Parathyroid adenoma (tissue), 2 donors: ENCODE measurements around the gene GLS.

Experiments used
- H2AFZ ChIP-seq: fragments of 300-600 bp; sonication (generic); one replicate; pipeline ENCODE4 v1.7.0; 2017; ENCODE audit warnings: antibody characterized with exemption, mild to moderate bottlenecking
- H3K27ac ChIP-seq: fragments of 300-600 bp; sonication (generic); one replicate; pipeline ENCODE4 v1.7.0; 2017
- H3K27me3 ChIP-seq: fragments of 300-600 bp; sonication (generic); one replicate; pipeline ENCODE4 v1.7.0; 2017; ENCODE audit warnings: low read length; ENCODE audit not compliant: control insufficient read depth, insufficient read depth
- H3K36me3 ChIP-seq: fragments of 300-600 bp; sonication (generic); one replicate; pipeline ENCODE4 v1.7.0; 2017; ENCODE audit warnings: low read length; ENCODE audit not compliant: control insufficient read depth, insufficient read depth
- H3K4me1 ChIP-seq: fragments of 300-600 bp; sonication (generic); one replicate; pipeline ENCODE4 v1.7.0; 2017; ENCODE audit warnings: control low read depth
- H3K4me2 ChIP-seq: fragments of 300-600 bp; sonication (generic); one replicate; pipeline ENCODE4 v1.7.0; 2017; ENCODE audit warnings: low read length
- H3K4me3 ChIP-seq: fragments of 300-600 bp; sonication (generic); one replicate; pipeline ENCODE4 v1.7.0; 2017; ENCODE audit warnings: low read depth, low read length
- H3K79me2 ChIP-seq: fragments of 300-600 bp; sonication (generic); one replicate; pipeline ENCODE4 v1.7.0; 2017; ENCODE audit warnings: control low read depth
- H3K9ac ChIP-seq: fragments of 300-600 bp; sonication (generic); one replicate; pipeline ENCODE4 v1.7.0; 2017; ENCODE audit warnings: mild to moderate bottlenecking
- H3K9me3 ChIP-seq: fragments of 300-600 bp; sonication (generic); one replicate; pipeline ENCODE4 v1.7.0; 2017; ENCODE audit warnings: low read length; ENCODE audit not compliant: control insufficient read depth
- TF ChIP-seq, protein P1 (sequence below): fragments of 300-600 bp; sonication (generic); IDR thresholded peaks from one replicate; pipeline ENCODE4 v1.7.0; 2017; ENCODE audit warnings: antibody characterized with exemption, mild to moderate bottlenecking
- donor health status: primary hyperparathyroidism.

GLS gene

DNA sequence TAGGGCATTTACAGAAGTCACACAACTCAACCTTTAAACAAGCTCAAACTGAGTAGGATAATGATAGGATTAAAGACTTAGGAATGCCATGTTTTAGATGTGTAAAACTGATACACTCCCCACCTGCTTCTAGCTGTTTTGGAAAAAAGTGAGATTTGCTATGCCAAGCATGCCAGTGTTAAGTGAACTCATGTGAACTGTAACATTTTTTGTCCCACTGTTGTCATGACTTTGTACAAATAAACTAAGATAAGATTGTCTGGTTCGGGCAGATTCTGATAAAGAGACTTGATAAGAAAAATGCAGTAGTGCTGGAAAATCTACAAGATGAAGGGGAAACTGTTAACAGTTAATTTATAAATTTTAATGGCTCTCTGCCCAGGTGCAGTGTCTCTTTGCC is 66.5 kb downstream of the GLS start:
- H3K9me3 ChIP-seq: no peaks in the 10 kb centered on the region
- H3K79me2 ChIP-seq: no peaks in the 10 kb centered on the region
- H3K4me1 ChIP-seq: peaks cover 34% of the 10 kb centered on the region
- H3K27me3 ChIP-seq: no peaks in the 10 kb centered on the region
- H3K36me3 ChIP-seq: no peaks in the 10 kb centered on the region
- H3K4me2 ChIP-seq: peak overlapping the region; percentile 65
- H3K4me3 ChIP-seq: peak overlapping the region; percentile 42
- H3K9ac ChIP-seq: no peak overlapping the region
- TF ChIP-seq, protein P1, sequence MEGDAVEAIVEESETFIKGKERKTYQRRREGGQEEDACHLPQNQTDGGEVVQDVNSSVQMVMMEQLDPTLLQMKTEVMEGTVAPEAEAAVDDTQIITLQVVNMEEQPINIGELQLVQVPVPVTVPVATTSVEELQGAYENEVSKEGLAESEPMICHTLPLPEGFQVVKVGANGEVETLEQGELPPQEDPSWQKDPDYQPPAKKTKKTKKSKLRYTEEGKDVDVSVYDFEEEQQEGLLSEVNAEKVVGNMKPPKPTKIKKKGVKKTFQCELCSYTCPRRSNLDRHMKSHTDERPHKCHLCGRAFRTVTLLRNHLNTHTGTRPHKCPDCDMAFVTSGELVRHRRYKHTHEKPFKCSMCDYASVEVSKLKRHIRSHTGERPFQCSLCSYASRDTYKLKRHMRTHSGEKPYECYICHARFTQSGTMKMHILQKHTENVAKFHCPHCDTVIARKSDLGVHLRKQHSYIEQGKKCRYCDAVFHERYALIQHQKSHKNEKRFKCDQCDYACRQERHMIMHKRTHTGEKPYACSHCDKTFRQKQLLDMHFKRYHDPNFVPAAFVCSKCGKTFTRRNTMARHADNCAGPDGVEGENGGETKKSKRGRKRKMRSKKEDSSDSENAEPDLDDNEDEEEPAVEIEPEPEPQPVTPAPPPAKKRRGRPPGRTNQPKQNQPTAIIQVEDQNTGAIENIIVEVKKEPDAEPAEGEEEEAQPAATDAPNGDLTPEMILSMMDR: no peak
- peak overlapping the region; percentile 94 for H3K27ac ChIP-seq
- no peak overlapping the region for H2AFZ ChIP-seq

DNA sequence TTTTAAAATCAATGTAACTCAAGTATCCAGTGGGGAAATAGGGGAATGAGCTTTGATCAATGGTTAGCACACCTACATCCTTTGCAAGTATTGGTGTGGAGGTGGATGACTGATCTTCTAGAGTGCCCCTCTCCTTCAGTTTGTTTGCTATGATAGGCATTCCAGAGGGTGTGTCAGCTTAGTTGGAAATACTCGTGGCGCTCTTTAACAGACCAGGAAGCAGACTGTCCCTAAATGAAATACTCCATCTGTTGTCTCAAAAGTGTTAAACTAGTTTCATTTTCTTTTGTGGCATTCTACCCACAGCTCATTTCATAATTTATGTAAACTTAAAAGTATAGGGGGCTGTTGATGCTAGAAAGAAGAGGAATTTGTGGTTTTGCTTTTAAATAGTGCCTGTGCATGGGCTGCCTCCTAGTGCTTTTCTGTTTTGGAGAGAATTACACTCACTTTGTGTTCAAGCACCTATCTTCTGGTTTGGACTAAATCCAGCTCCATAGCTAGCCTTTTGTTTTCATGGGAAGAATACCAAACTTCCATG is 67.2 kb downstream of the GLS start:
- no peaks in the 10 kb centered on the region for H3K27me3 ChIP-seq
- TF ChIP-seq, protein P1: peak; percentile 23
- no peaks in the 10 kb centered on the region for H3K36me3 ChIP-seq
- H3K79me2 ChIP-seq: no peaks in the 10 kb centered on the region
- no peak overlapping the region for H3K9ac ChIP-seq
- H3K27ac ChIP-seq: peak overlapping the region; percentile 94
- peak overlapping the region; percentile 65 for H3K4me2 ChIP-seq
- H3K4me1 ChIP-seq: peaks cover 35% of the 10 kb centered on the region
- H3K9me3 ChIP-seq: no peaks in the 10 kb centered on the region
- H3K4me3 ChIP-seq: peak overlapping the region; percentile 42
- H2AFZ ChIP-seq: peak overlapping the region; percentile 23

DNA sequence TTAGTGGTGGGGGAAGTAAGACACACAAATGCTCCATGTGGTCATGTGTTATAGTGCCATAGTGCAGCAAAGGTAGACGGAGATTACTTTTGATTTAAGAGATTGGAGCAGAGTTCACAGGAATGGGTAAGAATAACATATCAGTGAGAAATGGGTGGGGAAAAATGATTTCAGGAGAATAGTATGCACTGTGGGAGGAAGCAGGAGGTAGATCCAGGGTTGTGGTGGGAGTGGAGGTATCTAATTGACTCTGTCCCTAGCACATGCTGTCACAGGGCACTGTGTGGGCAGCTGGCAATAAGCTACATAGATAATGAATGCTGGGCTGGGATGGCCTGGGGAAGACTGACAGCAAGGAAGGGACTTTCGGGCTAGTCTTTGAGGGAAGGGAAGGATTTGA is 68.0 kb downstream of the GLS start:
- Histone ChIP-seq H3K27me3 (no peaks in the 10 kb centered on the region), H3K27ac (peak overlapping the region; percentile 94), H3K4me1 (peaks cover 36% of the 10 kb centered on the region), H3K79me2 (no peaks in the 10 kb centered on the region), H3K9ac (no peak overlapping the region), H3K4me2 (peak overlapping the region; percentile 65), H3K36me3 (no peaks in the 10 kb centered on the region), H3K4me3 (peak overlapping the region; percentile 42), H2AFZ (peak overlapping the region; percentile 23), H3K9me3 (no peaks in the 10 kb centered on the region)
- TF ChIP-seq, protein P1: no peak

DNA sequence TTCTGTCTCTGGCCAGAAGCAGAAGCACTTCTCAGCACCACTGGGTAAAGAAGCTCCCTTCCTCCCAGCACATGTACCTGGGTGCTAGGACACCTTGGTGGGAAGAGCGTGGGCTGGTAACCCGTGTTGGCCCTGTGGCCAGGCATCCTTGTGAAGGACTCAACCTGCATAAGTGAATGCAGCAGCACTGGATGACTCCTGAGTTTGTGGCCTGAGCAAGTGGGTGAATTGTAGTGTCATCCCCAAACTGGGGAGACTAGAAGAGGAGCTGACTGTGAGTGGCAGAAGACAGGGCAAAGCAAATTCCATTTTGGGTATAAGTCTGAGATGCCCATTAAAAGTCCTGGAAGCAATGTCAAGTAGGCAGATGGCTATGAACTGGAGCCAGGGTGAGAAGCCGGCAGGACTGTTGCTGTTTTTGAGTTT is 70.0 kb downstream of the GLS start:
- Histone ChIP-seq H3K4me2 (no peak overlapping the region), H3K9ac (no peak overlapping the region), H3K4me1 (peaks cover 38% of the 10 kb centered on the region), H3K79me2 (no peaks in the 10 kb centered on the region), H3K36me3 (no peaks in the 10 kb centered on the region), H3K27me3 (no peaks in the 10 kb centered on the region), H3K27ac (peak overlapping the region; percentile 16), H3K4me3 (no peak overlapping the region), H2AFZ (no peak overlapping the region), H3K9me3 (no peaks in the 10 kb centered on the region)
- TF ChIP-seq, protein P1: no peak

DNA sequence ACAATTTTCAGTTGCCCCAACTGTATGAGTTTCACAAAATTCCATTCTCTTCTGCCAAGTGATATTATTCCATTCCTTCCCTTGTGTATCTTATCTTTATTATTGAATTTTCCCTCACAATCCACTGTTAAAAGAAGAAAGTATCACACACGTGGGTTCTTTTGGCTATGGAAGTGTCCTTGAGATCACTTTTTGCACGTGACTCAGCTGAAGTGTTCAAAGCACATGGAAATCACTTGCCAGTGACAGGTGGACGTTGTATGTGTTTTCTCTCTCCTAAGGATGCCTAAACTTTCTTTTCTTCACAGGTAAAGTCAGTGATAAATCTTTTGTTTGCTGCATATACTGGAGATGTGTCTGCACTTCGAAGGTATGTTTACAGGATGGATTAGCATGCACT is 72.6 kb downstream of the GLS start:
- Histone ChIP-seq H3K79me2 (no peaks in the 10 kb centered on the region), H3K4me2 (no peak overlapping the region), H3K27ac (no peak overlapping the region), H3K4me1 (peaks cover 19% of the 10 kb centered on the region), H3K4me3 (no peak overlapping the region), H3K9me3 (no peaks in the 10 kb centered on the region), H3K36me3 (no peaks in the 10 kb centered on the region), H3K9ac (no peak overlapping the region), H3K27me3 (no peaks in the 10 kb centered on the region), H2AFZ (no peak overlapping the region)
- TF ChIP-seq, protein P1: no peak
